DOHH2 (cell line): ENCODE results near the gene FAM117B.
"Not testable (repeated sequence)": the region's sequence is repeated elsewhere in the genome, so short reads cannot be mapped to it uniquely, and the experiment has no call there.

ENCODE experiments used
- H3F3A ChIP-seq: fragments of 200-600 bp; sonication (generic), shearing (Covaris generic); 2 replicates; pipeline ENCODE4 v1.6.0; 2016; ENCODE audit warnings: antibody characterized with exemption, mild to moderate bottlenecking; ENCODE audit not compliant: control insufficient read depth, insufficient read depth
- H3K27ac ChIP-seq: fragments of 200-600 bp; sonication (generic); 2 replicates; pipeline ENCODE4 v1.5.1; 2014; ENCODE audit warnings: low read depth, mild to moderate bottlenecking, low read length, moderate library complexity
- H3K27me3 ChIP-seq: fragments of 200-600 bp; sonication (generic); 2 replicates; pipeline ENCODE4 v1.6.1; 2014; ENCODE audit warnings: mild to moderate bottlenecking, low read length, mixed read lengths; ENCODE audit not compliant: control insufficient read depth
- H3K36me3 ChIP-seq: fragments of 200-600 bp; sonication (generic); 2 replicates; pipeline ENCODE4 v1.6.1; 2014; ENCODE audit warnings: mild to moderate bottlenecking, low read length, moderate library complexity, mixed read lengths; ENCODE audit not compliant: control insufficient read depth
- H3K4me1 ChIP-seq: fragments of 200-600 bp; sonication (generic); 2 replicates; pipeline ENCODE4 v1.6.1; 2014; ENCODE audit warnings: mild to moderate bottlenecking, low read length, mixed read lengths; ENCODE audit not compliant: control insufficient read depth
- H3K4me2 ChIP-seq: fragments of 200-600 bp; sonication (generic); 2 replicates; pipeline ENCODE4 v1.6.0; 2014; ENCODE audit warnings: mild to moderate bottlenecking, low read length, moderate library complexity
- H3K4me3 ChIP-seq: fragments of 200-600 bp; sonication (generic); 2 replicates; pipeline ENCODE4 v1.5.1; 2014; ENCODE audit warnings: mild to moderate bottlenecking, low read length, mixed read lengths
- H3K79me2 ChIP-seq: fragments of 200-600 bp; sonication (generic); 2 replicates; pipeline ENCODE4 v1.6.1; 2014; ENCODE audit warnings: mild to moderate bottlenecking, low read length, mixed read lengths; ENCODE audit not compliant: control insufficient read depth
- H3K9me2 ChIP-seq: fragments of 200-600 bp; sonication (generic); replicated peaks from 2 replicates; pipeline ENCODE4 v1.6.1; 2014; ENCODE audit warnings: mild to moderate bottlenecking, low read length, mixed read lengths; ENCODE audit not compliant: control insufficient read depth
- H3K9me3 ChIP-seq: fragments of 200-600 bp; sonication (generic); 2 replicates; pipeline ENCODE4 v1.6.1; 2014; ENCODE audit warnings: antibody characterized with exemption, low read length, mixed read lengths; ENCODE audit not compliant: control insufficient read depth, insufficient read depth
- H4K20me1 ChIP-seq: fragments of 200-600 bp; sonication (generic); 2 replicates; pipeline ENCODE4 v1.6.0; 2014; ENCODE audit warnings: low read depth, mild to moderate bottlenecking, antibody characterized with exemption, low read length, moderate library complexity; ENCODE audit not compliant: control insufficient read depth, insufficient read depth
- EZH2phosphoT487 ChIP-seq: fragments of 200-600 bp; sonication (generic); IDR thresholded peaks from 2 replicates; pipeline ENCODE4 v1.6.1; 2017; ENCODE audit warnings: borderline replicate concordance, mild to moderate bottlenecking, antibody characterized with exemption, low read length, moderate library complexity, mixed read lengths
- TF ChIP-seq, protein P1 (sequence below): fragments of 200-600 bp; sonication (generic); IDR thresholded peaks from one replicate; pipeline ENCODE4 v1.5.1; 2014; ENCODE audit warnings: antibody characterized with exemption, mild to moderate bottlenecking, low read depth, low read length; ENCODE audit not compliant: poor library complexity, severe bottlenecking

The FAM117B gene

GRCh38 chr2:202671317-202672035 lies 36.7 kb downstream of the FAM117B start:
- Histone ChIP-seq H3K9me2 (no peaks in the 10 kb centered on the region), H3K4me2 (peak overlapping the region; percentile 60), H4K20me1 (no peaks in the 10 kb centered on the region), H3K4me1 (peaks cover 82% of the 10 kb centered on the region), H3K36me3 (no peaks in the 10 kb centered on the region), H3K4me3 (peak overlapping the region; percentile 41; the same call in 1 of the 2 replicates), H3K27ac (no peak overlapping the region), H3K79me2 (peaks cover 76% of the 10 kb centered on the region), H3F3A (0 out of 2 replicates have a peak, but pooled peaks cover 4% of the 10 kb centered on the region), H3K27me3 (no peaks in the 10 kb centered on the region), H3K9me3 (no peaks in the 10 kb centered on the region)
- TF ChIP-seq, protein P1, sequence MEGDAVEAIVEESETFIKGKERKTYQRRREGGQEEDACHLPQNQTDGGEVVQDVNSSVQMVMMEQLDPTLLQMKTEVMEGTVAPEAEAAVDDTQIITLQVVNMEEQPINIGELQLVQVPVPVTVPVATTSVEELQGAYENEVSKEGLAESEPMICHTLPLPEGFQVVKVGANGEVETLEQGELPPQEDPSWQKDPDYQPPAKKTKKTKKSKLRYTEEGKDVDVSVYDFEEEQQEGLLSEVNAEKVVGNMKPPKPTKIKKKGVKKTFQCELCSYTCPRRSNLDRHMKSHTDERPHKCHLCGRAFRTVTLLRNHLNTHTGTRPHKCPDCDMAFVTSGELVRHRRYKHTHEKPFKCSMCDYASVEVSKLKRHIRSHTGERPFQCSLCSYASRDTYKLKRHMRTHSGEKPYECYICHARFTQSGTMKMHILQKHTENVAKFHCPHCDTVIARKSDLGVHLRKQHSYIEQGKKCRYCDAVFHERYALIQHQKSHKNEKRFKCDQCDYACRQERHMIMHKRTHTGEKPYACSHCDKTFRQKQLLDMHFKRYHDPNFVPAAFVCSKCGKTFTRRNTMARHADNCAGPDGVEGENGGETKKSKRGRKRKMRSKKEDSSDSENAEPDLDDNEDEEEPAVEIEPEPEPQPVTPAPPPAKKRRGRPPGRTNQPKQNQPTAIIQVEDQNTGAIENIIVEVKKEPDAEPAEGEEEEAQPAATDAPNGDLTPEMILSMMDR: no peak
- TF ChIP-seq EZH2phosphoT487: no peak

DNA sequence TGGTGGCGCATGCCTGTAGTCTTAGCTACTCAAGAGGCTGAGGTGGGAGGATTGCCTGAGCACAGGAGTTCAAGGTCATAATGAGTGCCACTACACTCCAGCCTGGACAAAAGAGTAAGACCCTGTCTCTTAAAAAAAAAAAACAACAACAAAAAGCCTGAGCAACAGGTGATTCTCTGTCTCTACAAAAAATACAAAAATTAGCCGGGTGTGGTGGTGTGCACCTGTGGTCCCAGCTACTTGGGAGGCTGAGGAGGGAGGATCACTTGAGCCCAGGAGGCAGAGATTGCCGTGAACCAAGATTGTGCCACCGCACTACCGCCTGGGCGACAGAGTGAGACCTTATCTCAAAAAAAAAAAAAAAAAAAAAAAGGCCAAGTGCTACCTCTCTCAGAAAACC lies 40.3 kb downstream of the FAM117B start:
- not testable (repeated sequence) for H3K27me3 ChIP-seq, H4K20me1 ChIP-seq, H3K9me3 ChIP-seq, H3K4me3 ChIP-seq, H3F3A ChIP-seq, H3K36me3 ChIP-seq, H3K27ac ChIP-seq, H3K9me2 ChIP-seq
- peak overlapping the region; percentile 13; the same call in 1 of the 2 replicates for H3K4me2 ChIP-seq
- H3K4me1 ChIP-seq: peaks cover 50% of the 10 kb centered on the region
- H3K79me2 ChIP-seq: peaks cover 58% of the 10 kb centered on the region

DNA sequence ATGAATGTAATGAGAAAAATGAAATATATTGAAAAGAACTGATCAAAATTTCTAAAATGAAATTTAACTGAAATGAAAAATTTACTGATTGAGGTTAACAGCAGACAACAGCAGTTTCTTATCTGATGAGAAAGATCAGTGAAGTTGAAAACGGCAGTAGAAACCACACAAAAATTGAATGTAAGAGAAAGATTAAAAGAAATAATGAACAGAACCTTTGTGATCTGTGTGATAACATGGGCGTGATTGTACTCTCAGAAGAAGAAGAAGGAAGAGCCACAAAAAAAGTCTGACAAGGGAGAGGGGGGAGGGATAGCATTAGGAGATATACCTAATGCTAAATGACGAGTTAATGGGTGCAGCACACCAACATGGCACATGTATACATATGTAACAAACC lies 45.2 kb downstream of the FAM117B start:
- Histone ChIP-seq H3K36me3 (no peaks in the 10 kb centered on the region), H3K9me2 (no peaks in the 10 kb centered on the region), H3K4me1 (peaks cover under 1% of the 10 kb centered on the region), H3K9me3 (peaks cover 16% of the 10 kb centered on the region; the same call in 1 of the 2 replicates), H3F3A (no peaks in the 10 kb centered on the region), H3K79me2 (peaks cover 12% of the 10 kb centered on the region), H4K20me1 (no peaks in the 10 kb centered on the region), H3K27me3 (no peaks in the 10 kb centered on the region), H3K4me2 (no peak overlapping the region), H3K27ac (no peak overlapping the region), H3K4me3 (no peak overlapping the region)
- TF ChIP-seq, protein P1: no peak
- TF ChIP-seq EZH2phosphoT487: no peak

GRCh38 chr2:202680512-202680911 lies 45.7 kb downstream of the FAM117B start:
- H3K4me2 ChIP-seq: no peak overlapping the region
- no peaks in the 10 kb centered on the region for H3K4me1 ChIP-seq
- no peak overlapping the region for H3K27ac ChIP-seq
- peaks cover 8% of the 10 kb centered on the region for H3K79me2 ChIP-seq
- no peaks in the 10 kb centered on the region for H4K20me1 ChIP-seq
- H3K4me3 ChIP-seq: no peak overlapping the region
- no peaks in the 10 kb centered on the region for H3F3A ChIP-seq
- no peaks in the 10 kb centered on the region for H3K9me2 ChIP-seq
- H3K9me3 ChIP-seq: peaks cover 16% of the 10 kb centered on the region; the same call in 1 of the 2 replicates
- H3K27me3 ChIP-seq: no peaks in the 10 kb centered on the region
- H3K36me3 ChIP-seq: no peaks in the 10 kb centered on the region
- TF ChIP-seq, protein P1: no peak
- TF ChIP-seq EZH2phosphoT487: no peak
